ENCODE results near the gene ZDHHC24.
"Not testable (repeated sequence)": the region's sequence is repeated elsewhere in the genome, so short reads cannot be mapped to it uniquely, and the experiment has no call there.

ZDHHC24 gene

DNA sequence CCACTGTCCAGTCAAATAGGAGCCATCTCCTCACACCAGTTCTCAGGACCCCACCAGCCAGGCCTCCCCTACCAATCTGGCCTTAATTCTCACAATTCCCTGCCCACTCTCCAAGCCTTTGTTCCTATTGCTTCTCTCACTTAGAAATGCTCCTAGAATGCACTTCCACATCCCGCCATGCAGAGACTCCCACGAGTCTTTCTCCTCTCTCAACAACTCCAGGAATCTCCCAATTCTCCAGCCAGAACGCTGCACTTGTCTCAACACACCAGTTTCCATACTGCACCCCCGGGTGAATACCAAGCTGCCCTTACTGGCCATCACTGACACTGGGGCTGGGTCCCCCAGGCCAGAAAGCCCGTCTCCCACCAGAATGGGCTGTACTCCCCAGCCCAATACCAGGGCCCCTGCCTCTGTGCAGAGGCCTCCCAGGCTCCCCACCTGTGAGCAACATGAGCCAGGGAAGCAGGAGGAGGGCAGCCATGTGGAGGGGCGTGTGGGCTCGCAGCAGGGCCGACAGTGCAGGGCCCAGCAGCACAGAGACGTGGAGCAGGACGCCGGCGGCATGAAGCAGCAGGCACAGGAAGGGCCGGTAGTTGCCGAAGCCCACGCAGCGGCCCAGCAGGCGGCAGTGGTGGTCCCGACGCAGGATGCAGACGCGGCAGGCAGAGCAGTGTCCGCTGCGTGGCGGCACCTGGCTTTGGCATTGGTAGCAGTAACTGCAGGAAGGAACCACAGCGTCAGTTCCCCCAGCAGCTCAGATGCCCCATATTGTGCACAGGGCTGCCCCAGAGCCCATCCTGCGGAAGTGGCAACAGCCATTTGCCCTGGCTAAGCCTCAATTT, 2.4 kb downstream of the ZDHHC24 start:
- DNase-seq: peak; percentile 40

DNA sequence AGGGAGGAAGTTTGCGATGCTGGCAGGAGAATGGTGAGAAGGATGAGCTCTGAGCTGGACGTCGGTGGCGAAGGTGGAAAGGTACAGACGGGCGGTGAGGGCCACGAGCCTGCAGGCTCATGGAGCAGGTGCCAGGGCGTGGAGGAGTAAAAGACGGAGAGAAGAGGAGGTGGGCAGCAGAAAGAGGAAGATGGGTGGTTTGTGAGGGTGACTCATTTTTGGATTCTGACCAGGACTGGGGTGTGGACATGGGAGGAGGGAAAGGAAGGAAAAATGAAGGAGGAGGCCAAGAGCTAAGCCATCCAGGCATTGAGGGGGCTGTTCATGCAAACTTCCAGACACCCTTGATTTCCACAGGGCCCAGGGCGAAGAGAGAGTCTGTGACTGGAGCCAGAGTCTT, 3.5 kb downstream of the ZDHHC24 start:
- DNase-seq: no peak

DNA sequence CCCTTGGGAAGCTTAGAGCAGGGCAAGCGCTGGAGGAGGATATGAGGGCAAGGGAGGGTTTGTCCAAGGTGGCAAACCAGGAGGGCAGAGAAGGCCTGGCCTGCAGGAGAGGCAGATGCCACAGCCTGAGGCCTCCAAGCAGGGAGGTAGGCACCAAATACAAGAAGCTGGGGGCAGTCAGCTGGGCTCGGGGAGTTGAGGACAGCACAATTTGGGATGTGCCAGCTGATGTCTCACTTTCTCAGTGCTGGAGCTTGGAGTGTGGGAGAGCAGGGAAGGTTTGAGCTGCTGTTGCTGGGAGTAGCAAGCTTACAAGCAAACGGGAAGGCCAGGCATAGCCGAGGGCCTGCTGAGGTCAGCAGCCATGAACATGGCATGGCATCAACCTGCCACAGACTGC, 4.0 kb downstream of the ZDHHC24 start:
- DNase-seq: no peak

DNA sequence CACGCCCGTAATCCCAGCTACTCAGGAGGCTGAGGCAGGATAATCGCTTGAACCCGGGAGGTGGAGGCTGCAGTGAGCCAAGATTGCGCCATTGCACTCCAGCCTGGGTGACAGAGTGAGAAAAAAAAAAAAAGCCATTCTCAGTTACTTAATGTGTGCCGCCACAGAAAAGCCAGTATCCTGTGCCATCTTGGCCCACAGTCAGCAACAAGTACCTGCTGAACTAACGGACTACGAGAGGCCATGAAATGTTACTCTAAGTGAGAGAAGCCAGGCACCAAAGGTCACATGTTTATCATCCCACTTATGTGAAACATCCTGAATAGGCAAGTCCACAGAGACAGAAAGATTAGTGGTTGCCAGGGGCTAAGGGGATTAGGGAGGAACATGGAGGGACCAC, 5.2 kb downstream of the ZDHHC24 start:
- DNase-seq: not testable (repeated sequence)

DNA sequence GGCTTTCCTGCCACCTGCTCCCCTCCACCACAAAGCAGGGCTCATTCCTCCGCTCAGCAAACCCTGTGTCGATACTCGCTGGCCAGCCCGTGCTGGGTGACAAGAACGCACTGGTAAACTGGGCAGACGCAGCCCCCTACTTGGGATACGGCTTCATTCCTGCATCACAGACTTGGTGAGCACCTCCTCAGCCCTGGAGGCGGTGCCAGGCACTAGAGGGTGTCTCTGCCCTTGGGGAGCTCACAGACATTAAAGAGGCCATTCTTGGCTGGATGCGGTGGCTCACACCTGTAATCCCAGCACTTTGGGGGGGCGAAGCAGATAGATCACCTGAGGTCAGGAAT, 6.0 kb downstream of the ZDHHC24 start:
- no peak for DNase-seq

GRCh38 chr11:66539170-66539869, 6.5 kb downstream of the ZDHHC24 start:
- DNase-seq: no peak

DNA sequence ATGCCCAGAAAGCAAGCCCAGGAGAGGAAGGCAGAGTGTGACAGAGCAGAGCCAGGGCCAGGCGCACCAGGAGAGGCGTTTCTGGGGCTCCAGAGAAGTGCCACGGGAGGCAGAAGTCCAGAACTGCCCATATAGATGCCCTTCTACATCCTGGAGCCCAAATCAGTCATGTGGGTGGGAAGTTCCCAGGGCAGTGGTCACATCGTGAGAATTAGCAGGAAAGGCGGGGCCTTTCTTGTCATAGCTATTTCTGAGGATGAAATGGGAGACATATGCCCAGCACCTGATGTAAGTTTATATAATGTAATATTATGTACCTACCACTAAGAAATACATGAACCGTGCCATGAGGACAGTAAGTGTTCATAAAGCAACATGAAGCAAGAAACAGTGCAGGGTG, 13.1 kb downstream of the ZDHHC24 start:
- DNase-seq: no peak

DNA sequence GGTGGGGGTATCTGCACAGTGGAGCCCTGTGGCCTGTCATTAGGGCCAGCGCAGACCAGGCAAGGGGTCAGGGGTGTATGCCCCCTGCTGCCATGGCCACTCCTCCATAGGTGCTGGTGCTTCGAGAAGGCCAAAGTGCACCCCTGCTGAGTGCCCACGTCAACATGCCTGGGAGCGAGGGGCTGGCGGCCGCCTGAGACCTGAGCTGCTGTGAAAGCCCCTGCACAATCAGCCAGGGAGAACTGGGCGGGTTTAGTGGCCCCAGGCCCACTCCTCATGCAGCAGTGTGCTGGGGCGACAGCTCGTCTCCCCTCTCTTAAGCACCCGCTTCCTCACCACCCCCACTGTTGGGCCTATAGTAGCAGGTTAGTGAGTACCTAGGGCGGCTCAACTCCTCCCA, 14.0 kb downstream of the ZDHHC24 start:
- no peak for DNase-seq

DNA sequence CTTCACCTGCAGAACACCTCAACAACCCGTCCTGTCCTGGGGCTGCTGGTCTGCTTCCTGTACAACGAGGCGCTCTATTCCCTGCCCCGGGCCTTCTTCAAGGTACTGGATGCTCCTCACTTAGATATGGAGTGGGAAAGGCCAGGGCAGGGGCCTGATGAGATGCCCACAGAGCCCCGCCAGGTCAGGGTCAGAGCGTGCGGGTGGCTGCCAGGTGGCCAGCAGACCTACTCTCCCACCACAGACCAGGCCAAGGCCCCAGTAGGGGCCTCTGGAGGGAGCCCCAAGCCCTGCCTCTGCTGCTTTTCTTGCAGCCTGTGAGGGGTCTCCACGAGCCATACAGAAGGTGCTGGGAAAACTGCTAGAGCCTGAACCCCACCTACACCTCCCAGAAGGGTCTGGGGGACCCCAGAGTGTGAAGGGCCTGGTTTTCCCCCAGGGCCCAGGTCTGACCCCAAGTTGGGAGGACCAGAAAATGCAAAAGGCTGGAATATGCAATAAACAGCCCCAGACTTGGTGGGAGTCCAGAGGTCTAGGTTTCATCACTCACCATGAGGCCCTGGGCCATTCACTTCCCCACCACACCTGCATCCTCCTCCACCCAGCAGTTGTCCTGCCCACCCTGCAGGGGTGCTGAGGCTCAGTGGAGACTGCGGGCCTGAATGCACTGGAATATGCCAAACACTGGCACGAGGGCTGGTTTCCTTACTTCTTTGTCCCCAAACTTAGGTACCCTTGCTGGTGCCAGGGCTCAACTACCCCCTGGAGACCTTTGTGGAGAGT, 14.7 kb downstream of the ZDHHC24 start:
- DNase-seq: no peak

- DNase-seq: no peak
Observed at GRCh38 chr11:66529655-66530054, 16.2 kb downstream of the ZDHHC24 start.

DNA sequence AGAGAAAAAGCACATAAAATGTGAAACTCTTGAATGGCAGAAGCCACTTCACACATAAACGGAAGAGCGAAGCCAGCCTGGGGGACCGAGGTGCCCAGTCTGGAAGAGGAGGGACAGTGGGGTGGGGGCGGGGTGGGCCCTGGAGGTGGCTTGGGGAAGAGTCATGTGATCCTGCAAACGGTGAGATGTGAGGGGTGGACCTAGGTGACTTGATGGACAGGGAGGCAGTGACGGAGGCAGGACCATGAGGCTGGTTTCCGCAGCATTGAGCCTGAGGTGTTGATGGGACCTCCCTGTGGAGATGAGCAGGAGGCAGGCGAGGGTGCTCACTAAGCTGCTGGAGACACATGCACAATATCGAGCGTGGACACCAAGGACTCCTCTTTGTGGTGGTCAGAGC, 16.8 kb downstream of the ZDHHC24 start:
- no peak for DNase-seq

DNA sequence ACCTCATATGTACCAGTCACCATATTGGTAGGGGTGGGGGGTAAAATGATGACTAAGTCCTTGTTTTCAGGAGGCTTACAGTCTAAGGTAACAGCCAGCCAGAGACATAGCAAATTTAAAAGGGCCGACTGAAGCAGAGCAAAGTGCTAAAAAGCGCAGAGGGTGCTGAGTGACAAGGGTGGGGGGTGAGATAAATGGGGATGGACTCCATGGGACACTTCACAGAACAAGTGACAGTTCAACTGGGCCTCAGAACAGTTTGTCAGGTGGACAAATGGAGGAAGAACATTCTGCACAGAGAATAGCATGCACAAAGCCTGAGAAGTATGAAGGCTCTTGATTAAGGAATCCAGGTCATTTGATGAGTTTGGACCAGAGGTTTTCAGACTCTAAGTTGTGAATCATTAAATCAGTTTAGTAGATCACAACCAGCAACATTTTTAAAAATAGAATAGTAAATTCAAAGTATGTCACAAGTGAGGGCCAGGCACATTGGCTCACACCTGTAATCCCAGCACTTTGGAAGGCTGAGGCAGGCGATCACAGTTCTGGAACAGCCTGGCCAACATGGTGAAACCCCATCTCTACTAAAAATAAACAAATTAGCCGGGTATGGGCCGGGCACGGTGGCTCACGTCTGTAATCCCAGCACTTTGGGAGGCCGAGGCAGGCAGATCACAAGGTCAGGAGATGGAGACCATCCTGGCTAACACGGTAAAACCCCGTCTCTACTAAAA, 21.4 kb downstream of the ZDHHC24 start:
- DNase-seq: no peak

DNA sequence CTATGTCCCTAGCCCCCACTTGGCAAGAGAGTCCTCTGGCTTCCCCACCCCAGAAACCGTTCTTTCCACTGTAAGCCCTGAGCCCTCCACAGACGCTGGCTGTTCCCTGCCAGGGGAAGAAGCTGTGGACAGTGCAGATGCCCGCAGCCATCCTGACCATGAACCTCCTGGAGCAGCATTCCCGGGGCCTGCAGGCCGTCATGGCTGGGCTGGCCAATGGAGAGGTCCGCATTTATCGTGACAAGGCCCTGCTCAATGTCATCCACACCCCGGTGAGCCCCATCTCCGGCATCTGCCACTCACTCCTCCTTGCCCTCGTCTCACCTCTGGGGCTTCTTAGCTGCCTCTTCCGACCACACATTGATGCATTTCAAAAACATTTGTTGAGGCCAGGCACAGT, 22.2 kb downstream of the ZDHHC24 start:
- DNase-seq: no peak

DNA sequence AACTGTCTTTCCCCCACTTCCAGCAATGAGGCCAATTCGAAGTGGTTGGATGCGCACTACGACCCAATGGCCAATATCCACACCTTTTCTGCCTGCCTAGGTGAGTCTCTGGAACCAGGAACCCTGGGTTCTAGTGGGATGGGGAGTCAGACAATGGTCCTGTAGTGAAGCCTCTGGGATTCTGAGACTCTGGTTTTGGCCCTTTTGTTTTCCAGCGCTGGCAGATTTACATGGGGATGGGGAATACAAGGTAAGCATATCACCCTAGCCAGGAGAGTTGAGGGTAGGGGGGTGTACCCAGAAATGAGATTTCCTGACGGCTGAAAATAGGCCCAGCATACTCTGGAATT, 34.9 kb downstream of the ZDHHC24 start:
- no peak for DNase-seq

DNA sequence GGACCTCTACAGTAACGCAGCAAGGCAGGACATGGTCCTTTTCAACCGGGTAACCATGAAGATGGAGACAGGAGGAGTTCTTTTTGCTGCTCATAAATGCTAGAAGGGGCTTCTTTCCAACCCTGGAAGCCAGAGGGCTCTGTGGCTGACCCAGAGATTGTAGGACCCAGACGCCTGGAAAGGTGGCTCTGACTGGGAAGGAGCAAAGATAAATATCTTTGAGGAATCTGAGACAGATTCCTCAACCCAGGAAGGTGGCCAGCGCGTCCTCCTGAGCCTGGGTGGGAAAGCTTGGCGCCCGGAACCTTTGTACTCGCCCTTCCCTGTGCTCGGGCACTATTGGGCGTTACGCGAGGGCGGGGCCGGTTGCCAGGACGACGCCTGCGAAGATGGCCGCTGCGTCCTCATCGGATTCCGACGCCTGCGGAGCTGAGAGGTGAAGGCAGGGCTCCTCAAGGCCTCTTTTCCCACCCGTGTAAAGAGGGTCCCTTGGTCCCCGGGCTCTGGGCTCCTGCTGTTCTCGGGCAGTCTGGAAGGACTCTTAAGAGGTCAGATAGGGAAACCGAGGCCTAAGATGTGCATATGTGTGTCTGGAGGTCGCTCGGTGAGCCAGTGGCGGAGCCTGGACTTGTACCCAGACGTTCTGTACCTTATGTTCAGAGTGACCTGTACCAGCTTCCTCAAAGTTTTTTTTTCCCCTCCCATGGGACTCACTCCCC, 35.4 kb downstream of the ZDHHC24 start, which contains the start of gene BBS1:
TSS of gene BBS1 (plus strand) at position 365 of the 719 bp plus-strand sequence. CDS start at position 390, 25 bp downstream.
- DNase-seq: peak; percentile 86

- DNase-seq: no peak
Observed at GRCh38 chr11:66509131-66509561, 36.7 kb downstream of the ZDHHC24 start.

GRCh38 chr11:66505276-66505816, 40.5 kb downstream of the ZDHHC24 start:
- no peak for DNase-seq

- DNase-seq: no peak
Observed at GRCh38 chr11:66498506-66498905, 47.3 kb downstream of the ZDHHC24 start.

DNA sequence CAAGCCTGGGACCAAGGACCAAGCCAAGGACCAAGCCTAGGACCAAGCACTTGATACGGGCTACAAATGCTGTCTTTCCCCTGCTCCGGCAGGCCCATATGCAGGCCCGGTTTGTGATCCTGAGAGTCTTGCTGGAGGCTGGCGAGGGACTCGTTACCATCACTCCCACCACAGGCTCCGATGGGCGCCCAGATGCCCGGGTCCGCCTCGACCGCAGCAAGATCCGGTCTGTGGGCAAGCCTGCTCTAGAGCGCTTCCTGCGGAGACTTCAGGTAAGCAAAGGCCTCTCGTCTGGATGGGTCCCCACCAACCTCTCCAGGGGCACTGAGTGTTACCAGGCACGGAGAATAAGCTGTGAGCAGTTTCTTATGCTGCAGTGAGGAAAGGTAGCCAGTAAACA, 48.6 kb downstream of the ZDHHC24 start:
- no peak for DNase-seq

GRCh38 chr11:66495401-66495854, 50.4 kb downstream of the ZDHHC24 start:
- no peak for DNase-seq

DNA sequence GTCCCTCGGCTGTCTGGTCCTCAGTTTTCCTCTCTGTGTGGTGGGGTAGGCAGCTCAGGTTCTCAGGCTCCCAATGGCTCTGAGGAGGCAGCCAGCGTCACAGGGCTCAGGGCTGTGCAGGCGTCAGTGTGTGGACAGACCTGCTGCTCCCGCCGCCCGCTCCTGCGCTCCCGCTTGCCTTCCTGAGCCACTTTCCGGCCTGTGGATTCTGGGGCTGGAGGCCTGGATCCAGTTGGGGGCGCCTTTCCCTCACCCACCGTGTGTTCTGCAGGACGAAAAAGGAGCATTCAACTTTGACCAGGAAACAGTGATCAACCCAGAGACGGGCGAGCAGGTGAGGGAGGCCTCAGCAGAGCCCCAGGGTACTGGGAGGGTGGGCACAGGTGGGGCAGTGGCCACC, 50.9 kb downstream of the ZDHHC24 start:
- DNase-seq: no peak

DNA sequence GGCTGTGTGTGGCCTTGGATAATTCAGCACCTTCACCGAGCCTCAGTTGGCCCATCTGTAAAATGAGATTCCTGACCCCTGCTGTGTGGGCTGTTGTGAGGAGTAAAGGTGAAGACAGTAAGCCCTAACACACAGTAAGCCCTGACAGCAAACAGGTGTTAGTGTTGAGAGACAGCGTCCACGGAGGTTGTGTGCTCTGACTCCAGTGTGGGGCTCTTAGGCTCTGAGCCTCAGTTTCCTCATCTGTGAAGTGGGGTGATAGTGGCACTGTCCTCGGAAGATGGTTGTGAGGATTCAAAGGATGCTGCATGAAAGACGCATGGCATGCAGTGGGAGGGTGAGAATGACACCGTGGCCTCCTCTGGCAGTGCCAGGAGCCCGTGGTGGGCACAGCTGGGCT, 51.4 kb downstream of the ZDHHC24 start:
- DNase-seq: no peak
